SK-N-SH (cell line): ENCODE results near the gene ATP5PD. TPM values are rescaled to one million over a fixed set of nuclear protein-coding genes. Genes with fewer than 3 reads are reported as not detected.
"Not testable (repeated sequence)": the region's sequence is repeated elsewhere in the genome, so short reads cannot be mapped to it uniquely, and the experiment has no call there.

Experiments
- CTCF ChIA-PET: fragments of 300-600, 350-600 bp; formaldehyde crosslinking; extraction: SDS; loops from one replicate; lab custom pipeline; 2021; lab: Yijun Ruan, JAX
- POLR2A ChIA-PET: fragments of 350-600 bp; sonication (Branson Sonifier 250); formaldehyde crosslinking; extraction: SDS; loops from one replicate; lab custom pipeline; 2020; ENCODE audit warnings: antibody characterized with exemption, inconsistent platforms; lab: Yijun Ruan, JAX
- DNase-seq: peaks from one replicate; pipeline ENCODE4 v3.0.0; 2012
- H2AFZ ChIP-seq: fragments of 200-600 bp; sonication (generic); 2 replicates; pipeline ENCODE4 v1.8.1; 2016; ENCODE audit warnings: antibody characterized with exemption, mild to moderate bottlenecking, low read depth
- H3F3A ChIP-seq: fragments of 200-600 bp; sonication (generic); replicated peaks from 2 replicates; pipeline ENCODE3; 2016; ENCODE audit warnings: antibody characterized with exemption, mild to moderate bottlenecking; ENCODE audit not compliant: insufficient read depth
- H3K27ac ChIP-seq, 2 experiments: fragments of 200-500 bp in 1 of 2; fragments of 200-600 bp in 1 of 2; sonication (Bioruptor generic) in 1 of 2; sonication (generic), shearing (Covaris generic) in 1 of 2; 2 replicates each; pipeline versions ENCODE4 v1.5.1 to v1.6.1; 2014 to 2016; ENCODE audit warnings: low read depth in 2 of 2, inconsistent platforms in 1 of 2, low read length in 1 of 2, mild to moderate bottlenecking in 1 of 2, mixed read lengths in 1 of 2
- H3K27me3 ChIP-seq: fragments of 200-600 bp; sonication (generic), shearing (Covaris generic); 2 replicates; pipeline ENCODE4 v1.6.1; 2016; ENCODE audit warnings: mixed run types; ENCODE audit not compliant: insufficient read depth
- H3K36me3 ChIP-seq, 2 experiments: fragments of 200-500 bp in 1 of 2; fragments of 200-600 bp in 1 of 2; sonication (Bioruptor generic) in 1 of 2; sonication (generic) in 1 of 2; replicated peaks in 1 of 2; 2 replicates each; pipeline versions ENCODE3 to v1.5.1; 2014 to 2016; ENCODE audit warnings: low read length in 1 of 2, mild to moderate bottlenecking in 1 of 2; ENCODE audit not compliant: insufficient read depth in 2 of 2, control insufficient read depth in 1 of 2
- H3K4me1 ChIP-seq, 2 experiments: fragments of 200-500 bp in 1 of 2; fragments of 200-600 bp in 1 of 2; sonication (Bioruptor generic) in 1 of 2; sonication (generic), shearing (Covaris generic) in 1 of 2; 2 replicates each; pipeline versions ENCODE4 v1.5.1 to v1.6.1; 2014 to 2016; ENCODE audit warnings: low read depth in 1 of 2, low read length in 1 of 2, mixed run types in 1 of 2; ENCODE audit not compliant: insufficient read depth in 2 of 2, control insufficient read depth in 1 of 2
- H3K4me2 ChIP-seq: fragments of 200-600 bp; sonication (generic), shearing (Covaris generic); 2 replicates; pipeline ENCODE4 v1.6.1; 2017; ENCODE audit warnings: mixed run types
- H3K4me3 ChIP-seq, 2 experiments: fragments of 200-500 bp in 1 of 2; fragments of 200-600 bp in 1 of 2; sonication (Bioruptor generic) in 1 of 2; sonication (generic), shearing (Covaris generic) in 1 of 2; 2 replicates each; pipeline versions ENCODE4 v1.5.1 to v1.8.1; 2014 to 2016; ENCODE audit warnings: low read depth in 2 of 2, inconsistent platforms in 1 of 2, low read length in 1 of 2, mild to moderate bottlenecking in 1 of 2, mixed read lengths in 1 of 2, moderate library complexity in 1 of 2
- H3K79me2 ChIP-seq: fragments of 200-600 bp; sonication (generic); 2 replicates; pipeline ENCODE4 v1.8.1; 2017; ENCODE audit warnings: mild to moderate bottlenecking; ENCODE audit not compliant: insufficient read depth
- H3K9ac ChIP-seq: fragments of 200-600 bp; sonication (generic); 2 replicates; pipeline ENCODE4 v1.6.1; 2017; ENCODE audit warnings: mixed run types
- H3K9me2 ChIP-seq: fragments of 200-600 bp; sonication (generic); 2 replicates; pipeline ENCODE4 v1.6.1; 2017; ENCODE audit warnings: mixed run types
- H3K9me3 ChIP-seq: fragments of 200-600 bp; sonication (generic); 2 replicates; pipeline ENCODE4 v1.6.1; 2017; ENCODE audit warnings: mixed run types, mild to moderate bottlenecking, moderate library complexity
- H4K20me1 ChIP-seq: fragments of 200-600 bp; sonication (generic); 2 replicates; pipeline ENCODE4 v1.6.1; 2017; ENCODE audit warnings: mild to moderate bottlenecking, mixed run types; ENCODE audit not compliant: insufficient read depth
- EZH2phosphoT487 ChIP-seq: fragments of 200-600 bp; sonication (generic); IDR thresholded peaks from 2 replicates; pipeline ENCODE4 v1.6.1; 2017; ENCODE audit warnings: low read depth, mixed run types, mild to moderate bottlenecking, antibody characterized with exemption, moderate library complexity, borderline replicate concordance
- FOXJ3 ChIP-seq: sonication (generic); formaldehyde crosslinking; IDR thresholded peaks from 2 replicates; pipeline ENCODE4 v1.5.1; 2020; ENCODE audit warnings: mild to moderate bottlenecking, missing genetic modification reagents
- FOXM1 ChIP-seq: IDR thresholded peaks from 2 replicates; pipeline ENCODE4 v1.4.0; 2012; ENCODE audit warnings: low read depth, mild to moderate bottlenecking
- IRF3 ChIP-seq: fragments of 150-350 bp; IDR thresholded peaks from 2 replicates; pipeline ENCODE4 v1.6.1; 2016; ENCODE audit warnings: mild to moderate bottlenecking, low read depth, low read length
- JUND ChIP-seq: IDR thresholded peaks from 2 replicates; pipeline ENCODE4 v1.4.0; 2012
- NFIC ChIP-seq: IDR thresholded peaks from 2 replicates; pipeline ENCODE4 v1.4.0; 2012; ENCODE audit warnings: borderline replicate concordance
- NRF1 ChIP-seq: IDR thresholded peaks from 2 replicates; pipeline ENCODE4 v1.6.1; 2012; ENCODE audit warnings: low read depth, mild to moderate bottlenecking, low read length
- SIN3A ChIP-seq: IDR thresholded peaks from 2 replicates; pipeline ENCODE4 v1.6.1; 2012; ENCODE audit warnings: low read depth, mild to moderate bottlenecking, low read length, moderate library complexity, borderline replicate concordance
- TAF1 ChIP-seq: IDR thresholded peaks from 2 replicates; pipeline ENCODE4 v1.6.1; 2012; ENCODE audit warnings: low read depth, mild to moderate bottlenecking, low read length, moderate library complexity, borderline replicate concordance
- TCF12 ChIP-seq: IDR thresholded peaks from 2 replicates; pipeline ENCODE4 v1.4.0; 2012
- TEAD4 ChIP-seq: IDR thresholded peaks from 2 replicates; pipeline ENCODE4 v1.4.0; 2012; ENCODE audit warnings: mild to moderate bottlenecking, borderline replicate concordance; ENCODE audit not compliant: insufficient read depth
- YY1 ChIP-seq: IDR thresholded peaks from 2 replicates; pipeline ENCODE4 v1.4.0; 2012; ENCODE audit warnings: low read depth, mild to moderate bottlenecking
- WGBS: methylation state at CpG from one replicate; pipeline ENCODE4 v1.1.6; 2017; ENCODE audit warnings: low lambda C conversion rate; 5-methylcytosine and 5-hydroxymethylcytosine counted together
- polyA plus RNA-seq, 3 experiments: library from polyadenylated mRNA; depleted of rRNA; stranded (reverse); fragments of >200 nt; gene quantifications; 2 replicates each; pipeline ENCODE4 v1.2.3, GENCODE V29; 2012
- TF ChIP-seq, protein P1 (sequence below): fragments of 150-350 bp; IDR thresholded peaks from 2 replicates; pipeline ENCODE4 v1.6.1; 2017; ENCODE audit warnings: antibody characterized with exemption, low read length, low read depth, borderline replicate concordance
- TF ChIP-seq, protein P2 (sequence below): IDR thresholded peaks from 2 replicates; pipeline ENCODE4 v1.6.1; 2012; ENCODE audit warnings: mild to moderate bottlenecking, low read depth, low read length, moderate library complexity

Gene ATP5PD
- polyA plus RNA-seq, 1 of the 3 experiments (the other 2 are of a cell fraction), result 354 TPM

GRCh38 chr17:75073618-75074047, 26.9 kb upstream of the ATP5PD start:
- H3K4me1 ChIP-seq, result peaks cover 0 to 8% of the 10 kb centered on the region in 2 experiments; a peak in 3 of 4 replicates
- POLR2A ChIA-PET, result interaction anchor here (1.3 kb wide), 1 partner anchor 11 kb away, joined by 3 read pairs; no protein-coding TSS in a partner anchor
- CTCF ChIA-PET, result interaction anchor here (0.6 to 2.7 kb wide), 14 partner anchors 8 to 128 kb away, joined by 3 to 9 read pairs (median 4); no protein-coding TSS in a partner anchor

GRCh38 chr17:75072909-75073308, 26.1 kb upstream of the ATP5PD start:
- H3K9ac ChIP-seq, H3F3A ChIP-seq, H3K9me3 ChIP-seq, H2AFZ ChIP-seq, H3K36me3 ChIP-seq, H3K4me1 ChIP-seq, H3K27me3 ChIP-seq, DNase-seq, H3K79me2 ChIP-seq, H3K4me2 ChIP-seq, H4K20me1 ChIP-seq, H3K4me3 ChIP-seq, H3K27ac ChIP-seq, H3K9me2 ChIP-seq: not testable (repeated sequence)
- 99% methylated on average over 5 of the region's 5 CpGs for WGBS
- ChIA-PET CTCF (interaction anchor here (1.1 to 2.7 kb wide), 10 partner anchors 9 to 128 kb away, joined by 3 to 9 read pairs (median 6); no protein-coding TSS in a partner anchor), POLR2A (interaction anchor here (0.6 kb wide), 1 partner anchor 410 kb away, joined by 3 read pairs; no protein-coding TSS in a partner anchor)

More at GRCh38 chr17:75073618-75074047, 26.9 kb upstream of the ATP5PD start:
- no peaks in the 10 kb centered on the region for H3K27me3 ChIP-seq
- no peaks in the 10 kb centered on the region for H3K79me2 ChIP-seq
- no peaks in the 10 kb centered on the region for H3F3A ChIP-seq
- H3K36me3 ChIP-seq, result no peaks in the 10 kb centered on the region
- DNase-seq, result peak; percentile 19
- no peak overlapping the region for H2AFZ ChIP-seq
- TF ChIP-seq IRF3, result no peak
- no peak for TF ChIP-seq FOXJ3 (CRISPR knock-in tag)
- no peak for TF ChIP-seq YY1
- TF ChIP-seq TEAD4, result no peak
- TF ChIP-seq TAF1, result no peak
- no peak for TF ChIP-seq JUND
- TF ChIP-seq, protein P1, sequence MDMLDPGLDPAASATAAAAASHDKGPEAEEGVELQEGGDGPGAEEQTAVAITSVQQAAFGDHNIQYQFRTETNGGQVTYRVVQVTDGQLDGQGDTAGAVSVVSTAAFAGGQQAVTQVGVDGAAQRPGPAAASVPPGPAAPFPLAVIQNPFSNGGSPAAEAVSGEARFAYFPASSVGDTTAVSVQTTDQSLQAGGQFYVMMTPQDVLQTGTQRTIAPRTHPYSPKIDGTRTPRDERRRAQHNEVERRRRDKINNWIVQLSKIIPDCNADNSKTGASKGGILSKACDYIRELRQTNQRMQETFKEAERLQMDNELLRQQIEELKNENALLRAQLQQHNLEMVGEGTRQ, result no peak
- no peak for TF ChIP-seq SIN3A
- no peak for TF ChIP-seq NFIC
- TF ChIP-seq EZH2phosphoT487, result no peak
- TF ChIP-seq TCF12, result no peak
- no peak for TF ChIP-seq FOXM1
- TF ChIP-seq, protein P2, sequence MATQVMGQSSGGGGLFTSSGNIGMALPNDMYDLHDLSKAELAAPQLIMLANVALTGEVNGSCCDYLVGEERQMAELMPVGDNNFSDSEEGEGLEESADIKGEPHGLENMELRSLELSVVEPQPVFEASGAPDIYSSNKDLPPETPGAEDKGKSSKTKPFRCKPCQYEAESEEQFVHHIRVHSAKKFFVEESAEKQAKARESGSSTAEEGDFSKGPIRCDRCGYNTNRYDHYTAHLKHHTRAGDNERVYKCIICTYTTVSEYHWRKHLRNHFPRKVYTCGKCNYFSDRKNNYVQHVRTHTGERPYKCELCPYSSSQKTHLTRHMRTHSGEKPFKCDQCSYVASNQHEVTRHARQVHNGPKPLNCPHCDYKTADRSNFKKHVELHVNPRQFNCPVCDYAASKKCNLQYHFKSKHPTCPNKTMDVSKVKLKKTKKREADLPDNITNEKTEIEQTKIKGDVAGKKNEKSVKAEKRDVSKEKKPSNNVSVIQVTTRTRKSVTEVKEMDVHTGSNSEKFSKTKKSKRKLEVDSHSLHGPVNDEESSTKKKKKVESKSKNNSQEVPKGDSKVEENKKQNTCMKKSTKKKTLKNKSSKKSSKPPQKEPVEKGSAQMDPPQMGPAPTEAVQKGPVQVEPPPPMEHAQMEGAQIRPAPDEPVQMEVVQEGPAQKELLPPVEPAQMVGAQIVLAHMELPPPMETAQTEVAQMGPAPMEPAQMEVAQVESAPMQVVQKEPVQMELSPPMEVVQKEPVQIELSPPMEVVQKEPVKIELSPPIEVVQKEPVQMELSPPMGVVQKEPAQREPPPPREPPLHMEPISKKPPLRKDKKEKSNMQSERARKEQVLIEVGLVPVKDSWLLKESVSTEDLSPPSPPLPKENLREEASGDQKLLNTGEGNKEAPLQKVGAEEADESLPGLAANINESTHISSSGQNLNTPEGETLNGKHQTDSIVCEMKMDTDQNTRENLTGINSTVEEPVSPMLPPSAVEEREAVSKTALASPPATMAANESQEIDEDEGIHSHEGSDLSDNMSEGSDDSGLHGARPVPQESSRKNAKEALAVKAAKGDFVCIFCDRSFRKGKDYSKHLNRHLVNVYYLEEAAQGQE, result no peak
- no peak for TF ChIP-seq NRF1
- TF ChIP-seq, all 33 proteins: peak for 0
- WGBS, result 87% methylated on average over 5 of the region's 5 CpGs
- no peaks in the 10 kb centered on the region for H3K9me3 ChIP-seq
- no peak overlapping the region for H3K4me2 ChIP-seq
- no peak overlapping the region for H3K27ac ChIP-seq
- H3K9me2 ChIP-seq, result no peaks in the 10 kb centered on the region
- H4K20me1 ChIP-seq, result no peaks in the 10 kb centered on the region
- H3K4me3 ChIP-seq, result no peak overlapping the region
- no peak overlapping the region for H3K9ac ChIP-seq

- DNase-seq, H3K27me3 ChIP-seq, H3K4me1 ChIP-seq, H4K20me1 ChIP-seq, POLR2A ChIA-PET, H3K9me2 ChIP-seq, H3K4me3 ChIP-seq, H3K36me3 ChIP-seq, H3K27ac ChIP-seq, H2AFZ ChIP-seq, H3F3A ChIP-seq, H3K79me2 ChIP-seq, H3K9me3 ChIP-seq, H3K9ac ChIP-seq, H3K4me2 ChIP-seq: not testable (repeated sequence)
- CTCF ChIA-PET, result interaction anchor here (0.7 to 2.3 kb wide), 7 partner anchors 34 to 505 kb away, joined by 3 to 8 read pairs (median 5); no protein-coding TSS in a partner anchor
- 88% methylated on average over 8 of the region's 8 CpGs for WGBS
Measured at GRCh38 chr17:75071478-75072271, 24.9 kb upstream of the ATP5PD start.
